ENCODE data around the gene WNT3.

WNT3 gene

GRCh38 chr17:46730679-46731078 is 87.8 kb downstream of the WNT3 start:
- DNase-seq (ENCODE audit: low read depth in 3 of 3) = no peak

DNA sequence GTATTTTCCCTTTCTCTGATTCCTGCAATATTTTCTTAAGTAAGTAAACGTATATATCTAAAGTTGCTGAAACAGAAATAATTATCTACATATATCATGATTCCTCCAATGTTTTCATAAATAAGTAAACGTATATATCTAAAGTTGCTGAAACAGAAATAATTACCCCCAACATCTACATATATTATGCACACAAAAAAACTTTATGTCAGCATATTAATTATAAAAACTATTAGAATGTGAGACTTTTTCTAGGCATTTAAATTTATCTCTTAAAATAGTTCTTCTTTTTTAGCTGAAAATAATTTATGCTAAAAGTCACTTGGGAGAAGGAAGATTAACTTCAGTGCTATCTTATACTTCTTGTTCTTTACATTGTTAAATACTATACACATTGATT is 88.5 kb downstream of the WNT3 start:
- no peak for DNase-seq (ENCODE audit: low read depth in 3 of 3)

DNA sequence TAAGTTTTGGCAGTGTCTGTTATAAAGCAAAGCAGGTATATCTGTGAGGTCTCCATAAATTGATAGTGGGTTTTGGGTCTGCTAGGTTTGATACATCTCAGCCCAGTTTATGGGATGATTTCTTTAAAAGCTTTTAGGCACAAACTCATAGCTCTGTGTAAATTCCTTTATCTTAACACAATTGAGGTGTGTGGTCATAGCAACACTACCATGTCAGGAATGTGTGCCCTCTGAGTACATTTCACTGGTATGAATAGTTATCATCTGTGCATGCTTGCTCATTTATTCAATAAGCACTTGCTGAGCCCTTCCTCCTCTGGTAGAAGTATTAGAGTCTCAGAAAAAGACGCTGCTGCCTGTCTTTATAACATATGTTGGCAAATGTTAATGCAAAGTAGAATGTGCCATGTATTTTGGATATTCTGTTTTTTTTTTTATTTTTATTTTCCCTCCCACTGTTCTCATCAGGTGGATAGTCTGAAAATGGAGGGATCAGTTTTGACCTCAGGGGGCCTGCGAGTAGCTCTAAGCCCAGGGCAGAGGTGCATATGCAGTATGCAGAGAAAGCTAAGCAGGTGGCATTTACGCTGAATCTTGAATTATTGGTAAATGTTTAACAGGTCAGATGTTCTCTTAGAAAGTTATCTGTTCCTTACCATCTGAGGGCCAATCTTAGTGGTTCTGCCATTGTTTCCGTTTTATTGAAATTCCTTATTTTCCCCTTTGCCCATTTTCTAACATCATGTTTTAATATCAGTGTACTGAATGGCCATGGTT is 90.7 kb downstream of the WNT3 start:
- no peak for DNase-seq (ENCODE audit: low read depth in 3 of 3)

DNA sequence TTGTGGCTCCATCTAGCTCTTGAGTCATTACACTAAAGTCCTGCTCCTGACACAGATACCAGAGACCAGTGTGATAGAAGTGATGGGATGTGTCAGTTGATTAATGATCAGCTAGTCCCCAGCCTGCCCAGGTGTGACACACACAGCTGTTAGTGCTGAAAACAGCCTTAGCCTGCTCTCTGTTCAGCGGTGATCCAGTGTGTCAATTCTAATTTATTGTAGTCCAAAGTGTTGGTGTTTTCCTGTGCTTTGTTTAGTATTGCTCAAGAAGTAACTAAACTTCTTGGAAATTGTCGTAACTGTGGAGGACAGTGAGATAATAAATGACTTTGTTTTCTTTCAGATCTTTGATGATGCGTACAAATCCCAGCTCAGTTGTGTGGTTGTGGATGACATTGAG is 92.3 kb downstream of the WNT3 start:
- DNase-seq (ENCODE audit: low read depth in 3 of 3) = no peak

DNA sequence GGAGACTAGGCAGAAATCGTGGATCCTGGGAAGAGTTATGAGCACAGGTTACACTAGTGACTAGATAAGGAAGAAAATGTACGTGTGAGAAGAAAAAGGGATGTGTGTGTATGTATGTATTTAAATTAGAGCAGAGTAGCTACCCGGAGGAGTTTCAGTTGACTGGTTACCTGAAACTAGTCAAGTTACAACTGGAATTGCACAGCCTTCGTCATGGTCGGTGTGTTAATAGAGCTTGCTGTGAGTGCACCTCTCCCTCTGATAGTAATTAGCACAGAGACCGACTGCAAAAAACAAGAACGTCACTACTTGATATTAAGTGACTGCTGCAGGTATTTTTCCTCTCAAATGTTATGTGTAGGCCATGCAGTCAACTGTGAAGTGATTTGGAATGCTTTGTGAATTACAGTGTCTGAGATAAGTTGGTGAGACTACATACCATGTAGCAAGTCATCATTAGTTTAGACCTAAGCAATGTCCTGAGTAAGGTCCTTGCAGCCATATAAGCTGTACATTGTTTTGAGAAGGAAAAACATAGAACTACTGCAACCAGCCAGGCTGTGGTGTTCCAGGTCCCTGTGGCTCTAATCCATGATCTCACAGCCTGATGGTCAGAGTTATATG is 95.7 kb downstream of the WNT3 start:
- DNase-seq (ENCODE audit: low read depth in 3 of 3) = no peak

- DNase-seq (ENCODE audit: low read depth in 3 of 3) = no peak
Measured at GRCh38 chr17:46720408-46720807, 98.1 kb downstream of the WNT3 start.

- no peak for DNase-seq (ENCODE audit: low read depth in 3 of 3)
Measured at GRCh38 chr17:46719891-46720290, 98.6 kb downstream of the WNT3 start.

DNA sequence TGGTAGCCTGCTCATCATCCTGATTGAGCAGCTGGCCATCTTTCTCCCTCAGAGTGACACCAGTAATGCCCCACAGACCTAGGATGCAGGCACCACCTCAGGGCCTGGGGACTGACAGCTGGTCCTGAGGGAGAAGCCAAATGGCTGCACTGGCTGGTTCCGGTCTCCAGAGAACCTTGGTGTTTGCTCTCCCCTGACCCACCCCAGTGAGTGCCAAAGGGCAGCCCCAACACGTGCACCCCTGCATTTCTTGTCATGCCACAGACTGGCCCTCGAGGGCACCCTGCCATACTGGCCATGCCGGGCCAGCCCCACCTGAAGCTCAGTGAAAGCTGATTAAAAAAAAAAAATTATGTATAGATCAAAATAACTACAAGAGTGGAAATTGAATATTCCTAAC is 100.5 kb downstream of the WNT3 start:
- no peak for DNase-seq (ENCODE audit: low read depth in 3 of 3)
